Panc1 (cell line): ENCODE data around the gene STEAP1B. TPM values are rescaled to one million over a fixed set of nuclear protein-coding genes. Genes with fewer than 3 reads are reported as not detected.

ENCODE experiments used
- ATAC-seq: fragments of 200-7000 bp; cut with Tn5 transposase; 2 replicates; pipeline ENCODE4 v1.9.1; 2020; ENCODE audit warnings: mild to moderate bottlenecking, moderate library complexity
- BruUV-seq: library from RNA; stranded (reverse); fragments of 400-500 nt; replicated peaks from 2 replicates; lab custom pipeline; 2021; lab: Mats Ljungman, UMichigan
- CTCF ChIA-PET: fragments of 300-600 bp; sonication (Branson Sonifier 250); formaldehyde crosslinking; loops from one replicate; lab custom pipeline; 2022; ENCODE audit warnings: antibody characterized with exemption; lab: Charles Lee
- POLR2A ChIA-PET: fragments of 300-600 bp; sonication (Branson Sonifier 250); formaldehyde crosslinking; loops from one replicate; lab custom pipeline; 2022; ENCODE audit warnings: antibody characterized with exemption; lab: Charles Lee
- DNase-seq: peaks from one replicate; pipeline ENCODE4 v3.0.0-alpha.2; 2010; ENCODE audit warnings: low read depth, low spot score
- H3K27ac ChIP-seq: 2 replicates; pipeline ENCODE4 v1.5.1; 2011; ENCODE audit warnings: mild to moderate bottlenecking, low read length, inconsistent platforms
- H3K27me3 ChIP-seq: fragments of 200-500 bp; sonication (Bioruptor generic); 2 replicates; pipeline ENCODE4 v1.6.0; 2014; ENCODE audit warnings: low read length, inconsistent platforms; ENCODE audit not compliant: control insufficient read depth, insufficient read depth
- H3K36me3 ChIP-seq: fragments of 200-500 bp; sonication (Bioruptor generic); 2 replicates; pipeline ENCODE4 v1.5.1; 2014; ENCODE audit warnings: inconsistent platforms, mild to moderate bottlenecking, low read length, moderate library complexity; ENCODE audit not compliant: control insufficient read depth, insufficient read depth
- H3K4me1 ChIP-seq: 2 replicates; pipeline ENCODE4 v1.5.1; 2011; ENCODE audit warnings: inconsistent platforms, mild to moderate bottlenecking, low read length, moderate library complexity; ENCODE audit not compliant: control insufficient read depth, insufficient read depth
- H3K4me3 ChIP-seq, 2 experiments: 2 replicates each; pipeline ENCODE4 v1.5.1; 2011 to 2012; ENCODE audit warnings: low read depth in 2 of 2, low read length in 2 of 2, mild to moderate bottlenecking in 2 of 2, inconsistent platforms in 1 of 2, moderate library complexity in 1 of 2
- H3K9me3 ChIP-seq: fragments of 200-500 bp; sonication (Bioruptor generic); 2 replicates; pipeline ENCODE4 v1.5.1; 2014; ENCODE audit warnings: low read depth, mild to moderate bottlenecking, inconsistent platforms, low read length, moderate library complexity; ENCODE audit not compliant: control insufficient read depth, insufficient read depth
- CTCF ChIP-seq: fragments of 450-650 bp; IDR thresholded peaks from 2 replicates; pipeline ENCODE4 v1.5.1; 2017; ENCODE audit warnings: mild to moderate bottlenecking
- POLR2AphosphoS5 ChIP-seq: IDR thresholded peaks from 2 replicates; pipeline ENCODE4 v1.6.1; 2012; ENCODE audit warnings: mild to moderate bottlenecking, low read depth, low read length, moderate library complexity
- REST ChIP-seq, 2 experiments: IDR thresholded peaks; 2 replicates each; pipeline ENCODE4 v1.6.1; 2011 to 2012; ENCODE audit warnings: low read depth in 2 of 2, control low read depth in 1 of 2, low read length in 1 of 2, mild to moderate bottlenecking in 1 of 2, moderate library complexity in 1 of 2; ENCODE audit not compliant: insufficient read depth in 1 of 2
- SIN3A ChIP-seq: IDR thresholded peaks from 2 replicates; pipeline ENCODE4 v1.6.1; 2012; ENCODE audit warnings: low read depth, mild to moderate bottlenecking, low read length, moderate library complexity, borderline replicate concordance; ENCODE audit not compliant: insufficient read depth
- TCF7L2 ChIP-seq: IDR thresholded peaks from 2 replicates; pipeline ENCODE4 v1.6.1; 2011; ENCODE audit warnings: mild to moderate bottlenecking, low read depth, low read length, inconsistent platforms
- in situ Hi-C: cut with HindIII; loops from 2 replicates; pipeline ENCODE4 v1.10.0; 2016; ENCODE audit warnings: low sequenced_read_pairs, low pct_unique_long_range_greater_than_20kb
- intact Hi-C: fragments of 100-400 bp; cut with micrococcal nuclease; formaldehyde crosslinking; loops from one replicate; pipeline ENCODE4 v1.10.0; 2022; ENCODE audit not compliant: unreplicated experiment
- total RNA-seq: library from RNA; stranded (reverse); gene quantifications from one replicate; pipeline ENCODE4 v1.2.1, GENCODE V29; 2021; ENCODE audit not compliant: unreplicated experiment

The STEAP1B gene
- total RNA-seq, 1 experiment from 2014 or later = 3.3 TPM

GRCh38 chr7:22469371-22470143, 30.4 kb downstream of the STEAP1B start:
- H3K9me3 ChIP-seq = no peaks in the 10 kb centered on the region
- no peaks in the 10 kb centered on the region for H3K36me3 ChIP-seq
- TF ChIP-seq POLR2AphosphoS5 (no peak), TCF7L2 (no peak), CTCF (no peak), REST (IDR thresholded peaks at IDR 0.05; ENCODE audit: insufficient read depth in 1 of 2, low read depth in 2 of 2, low read length in 1 of 2) (no peak), SIN3A (no peak)
- no peak overlapping the region for H3K4me3 ChIP-seq
- H3K4me1 ChIP-seq = no peaks in the 10 kb centered on the region
- intact Hi-C loops = no loop called here
- DNase-seq (no peak), ATAC-seq (no peak)
- H3K27ac ChIP-seq = no peak overlapping the region
- no TSS peak for BruUV-seq
- ChIA-PET POLR2A (no interaction called here), CTCF (no interaction called here)
- in situ Hi-C loops = no loop called here
- no peaks in the 10 kb centered on the region for H3K27me3 ChIP-seq

GRCh38 chr7:22468609-22469008, 31.4 kb downstream of the STEAP1B start:
- H3K36me3 ChIP-seq = no peaks in the 10 kb centered on the region
- intact Hi-C loops = no loop called here
- in situ Hi-C loops = no loop called here
- no peak overlapping the region for H3K4me3 ChIP-seq
- ChIA-PET POLR2A (no interaction called here), CTCF (no interaction called here)
- no peaks in the 10 kb centered on the region for H3K4me1 ChIP-seq
- ATAC-seq (no peak), DNase-seq (no peak)
- no TSS peak for BruUV-seq
- TF ChIP-seq REST (IDR thresholded peaks at IDR 0.05; ENCODE audit: insufficient read depth in 1 of 2, low read depth in 2 of 2, low read length in 1 of 2) = no peak
- TF ChIP-seq POLR2AphosphoS5 = no peak
- TF ChIP-seq CTCF = no peak
- no peak for TF ChIP-seq SIN3A
- no peak for TF ChIP-seq TCF7L2
- H3K9me3 ChIP-seq = no peaks in the 10 kb centered on the region
- no peaks in the 10 kb centered on the region for H3K27me3 ChIP-seq
- H3K27ac ChIP-seq = no peak overlapping the region
